IMR-90 (cell line): ENCODE results near the gene SLC52A3. TPM values are rescaled to one million over a fixed set of nuclear protein-coding genes. Genes with fewer than 3 reads are reported as not detected.
"Not testable (repeated sequence)": the region's sequence is repeated elsewhere in the genome, so short reads cannot be mapped to it uniquely, and the experiment has no call there.

Source experiments
- ATAC-seq: fragments of 200-7000 bp; cut with Tn5 transposase; 2 replicates; pipeline ENCODE4 v1.9.1; 2020; ENCODE audit warnings: low read depth, mild to moderate bottlenecking, moderate library complexity
- BruUV-seq: library from RNA; stranded (reverse); fragments of 400-500 nt; replicated peaks from 2 replicates; lab custom pipeline; 2021; lab: Mats Ljungman, UMichigan
- CTCF ChIA-PET: fragments of 300-600 bp; formaldehyde crosslinking; extraction: SDS; loops from one replicate; lab custom pipeline; 2021; ENCODE audit warnings: antibody characterized with exemption; lab: Yijun Ruan, JAX
- POLR2A ChIA-PET: fragments of 300-600 bp; sonication (Branson Sonifier 250); formaldehyde crosslinking; loops from one replicate; lab custom pipeline; 2022; ENCODE audit warnings: antibody characterized with exemption; ENCODE audit not compliant: unreplicated experiment; lab: Charles Lee
- DNase-seq: peaks from one replicate; pipeline ENCODE4 v3.0.0; 2013
- H2AFZ ChIP-seq: replicated peaks from 2 replicates; pipeline ENCODE3; 2013; ENCODE audit warnings: low read length, mild to moderate bottlenecking; ENCODE audit not compliant: poor library complexity
- H2AK5ac ChIP-seq: 2 replicates; pipeline ENCODE4 v1.6.1; 2013; ENCODE audit warnings: low read depth, low read length, inconsistent platforms
- H2AK9ac ChIP-seq: replicated peaks from 2 replicates; pipeline ENCODE3; 2013; ENCODE audit warnings: mild to moderate bottlenecking, low read depth, low read length, moderate library complexity; ENCODE audit not compliant: poor library complexity
- H2BK120ac ChIP-seq: 2 replicates; pipeline ENCODE4 v1.6.1; 2013; ENCODE audit warnings: low read depth, low read length, inconsistent platforms
- H2BK15ac ChIP-seq: 3 replicates; pipeline ENCODE4 v1.6.1; 2013; ENCODE audit warnings: low read depth, low read length, inconsistent platforms
- H2BK20ac ChIP-seq: 2 replicates; pipeline ENCODE4 v1.6.1; 2013; ENCODE audit warnings: low read depth, mild to moderate bottlenecking, inconsistent platforms, low read length, moderate library complexity
- H2BK5ac ChIP-seq: 2 replicates; pipeline ENCODE4 v1.6.1; 2013; ENCODE audit warnings: mild to moderate bottlenecking, low read depth, low read length, inconsistent platforms; ENCODE audit not compliant: poor library complexity, severe bottlenecking
- H3K14ac ChIP-seq: replicated peaks from 2 replicates; pipeline ENCODE4 v1.6.1; 2013; ENCODE audit warnings: low read depth, low read length, inconsistent platforms
- H3K18ac ChIP-seq: 2 replicates; pipeline ENCODE4 v1.6.1; 2013; ENCODE audit warnings: low read depth, low read length, control low read depth
- H3K23ac ChIP-seq: 2 replicates; pipeline ENCODE4 v1.6.1; 2013; ENCODE audit warnings: low read depth, low read length, inconsistent platforms
- H3K27ac ChIP-seq: 2 replicates; pipeline ENCODE4 v1.5.1; 2013; ENCODE audit warnings: mild to moderate bottlenecking, control low read depth, low read length; ENCODE audit not compliant: insufficient read depth
- H3K27me3 ChIP-seq: 2 replicates; pipeline ENCODE4 v1.6.1; 2013; ENCODE audit warnings: low read length; ENCODE audit not compliant: control insufficient read depth, insufficient read depth
- H3K36me3 ChIP-seq: 2 replicates; pipeline ENCODE4 v1.6.1; 2013; ENCODE audit warnings: low read length, mixed read lengths; ENCODE audit not compliant: control insufficient read depth, insufficient read depth
- H3K4ac ChIP-seq: 2 replicates; pipeline ENCODE4 v1.6.1; 2013; ENCODE audit warnings: low read depth, low read length, inconsistent platforms
- H3K4me1 ChIP-seq: 2 replicates; pipeline ENCODE4 v1.6.1; 2013; ENCODE audit warnings: low read length, mixed read lengths; ENCODE audit not compliant: control insufficient read depth, insufficient read depth
- H3K4me2 ChIP-seq: 2 replicates; pipeline ENCODE4 v1.6.1; 2013; ENCODE audit warnings: low read depth, mild to moderate bottlenecking, control low read depth, low read length, moderate library complexity
- H3K4me3 ChIP-seq: 2 replicates; pipeline ENCODE4 v1.5.1; 2013; ENCODE audit warnings: low read depth, mild to moderate bottlenecking, control low read depth, low read length, moderate library complexity; ENCODE audit not compliant: insufficient read depth
- H3K56ac ChIP-seq: 2 replicates; pipeline ENCODE4 v1.6.1; 2013; ENCODE audit warnings: low read length, inconsistent platforms; ENCODE audit not compliant: insufficient read depth; ENCODE audit errors: extremely low read depth
- H3K79me1 ChIP-seq, 2 experiments: 2 replicates each; pipeline ENCODE4 v1.6.1; 2013; ENCODE audit warnings: low read length in 2 of 2, inconsistent platforms in 1 of 2, low read depth in 1 of 2
- H3K9ac ChIP-seq: 2 replicates; pipeline ENCODE4 v1.6.1; 2013; ENCODE audit warnings: low read depth, low read length, control low read depth
- H3K9me1 ChIP-seq: 2 replicates; pipeline ENCODE4 v1.6.1; 2013; ENCODE audit warnings: low read length, inconsistent platforms; ENCODE audit not compliant: insufficient read depth
- H3K9me3 ChIP-seq: 2 replicates; pipeline ENCODE4 v1.6.1; 2013; ENCODE audit warnings: low read length; ENCODE audit not compliant: control insufficient read depth, insufficient read depth
- H4K20me1 ChIP-seq: 2 replicates; pipeline ENCODE4 v1.6.1; 2013; ENCODE audit warnings: low read length, inconsistent platforms; ENCODE audit not compliant: insufficient read depth
- H4K5ac ChIP-seq: 2 replicates; pipeline ENCODE4 v1.6.1; 2013; ENCODE audit warnings: mild to moderate bottlenecking, low read depth, low read length, control low read depth
- H4K8ac ChIP-seq, 2 experiments: 2 replicates each; pipeline ENCODE4 v1.6.1; 2013; ENCODE audit warnings: low read depth in 2 of 2, low read length in 2 of 2, control low read depth in 1 of 2, inconsistent platforms in 1 of 2
- H4K91ac ChIP-seq: 2 replicates; pipeline ENCODE4 v1.6.1; 2013; ENCODE audit warnings: low read depth, low read length, inconsistent platforms; ENCODE audit not compliant: insufficient read depth
- FOS ChIP-seq: fragments of 150-350 bp; IDR thresholded peaks from 2 replicates; pipeline ENCODE4 v1.6.1; 2016; ENCODE audit warnings: low read depth, low read length
- MAZ ChIP-seq: IDR thresholded peaks from 2 replicates; pipeline ENCODE4 v1.6.1; 2012; ENCODE audit warnings: low read depth, mild to moderate bottlenecking, low read length, improper control_type of control experiment, moderate library complexity, borderline replicate concordance
- MXI1 ChIP-seq: IDR thresholded peaks from 2 replicates; pipeline ENCODE4 v1.6.1; 2012; ENCODE audit warnings: low read depth, mild to moderate bottlenecking, low read length, moderate library complexity, borderline replicate concordance
- NFE2L2 ChIP-seq: fragments of 150-350 bp; IDR thresholded peaks from 2 replicates; pipeline ENCODE4 v1.6.1; 2016; ENCODE audit warnings: low read depth, mild to moderate bottlenecking, low read length
- RCOR1 ChIP-seq: IDR thresholded peaks from 2 replicates; pipeline ENCODE4 v1.6.1; 2012; ENCODE audit warnings: mild to moderate bottlenecking, low read length, improper control_type of control experiment; ENCODE audit not compliant: insufficient replicate concordance
- RFX5 ChIP-seq: IDR thresholded peaks from 2 replicates; pipeline ENCODE4 v1.8.0; 2012; ENCODE audit warnings: low read depth, mild to moderate bottlenecking, low read length, moderate library complexity
- WGBS, 2 experiments: methylation state at CpG; one replicate each; pipeline versions ENCODE4 v1.1.5 to v1.1.7; 2013; ENCODE audit warnings: missing lambda C conversion rate in 2 of 2; ENCODE audit not compliant: insufficient read length in 1 of 2; ENCODE audit errors: extremely low coverage in 2 of 2; 5-methylcytosine and 5-hydroxymethylcytosine counted together
- dilution Hi-C: fragments of 300-500 bp; cut with HindIII; formaldehyde crosslinking; loops from one replicate; pipeline ENCODE4 v1.14.3; 2018; ENCODE audit warnings: low sequenced_read_pairs; ENCODE audit not compliant: unreplicated experiment
- in situ Hi-C: fragments of 300-500 bp; cut with MboI; formaldehyde crosslinking; loops from 3 replicates; pipeline ENCODE4 v1.14.3; 2019; ENCODE audit warnings: low sequenced_read_pairs, inconsistent platforms, mixed read lengths
- intact Hi-C: fragments of 100-400 bp; cut with micrococcal nuclease; formaldehyde crosslinking; loops from 2 replicates; pipeline ENCODE4 v1.10.0; 2022
- polyA plus RNA-seq, 3 experiments: library from polyadenylated mRNA; depleted of rRNA; stranded (reverse); fragments of >200 nt; gene quantifications; 2 replicates each; pipeline ENCODE4 v1.2.3, GENCODE V29; 2012; ENCODE audit warnings: low replicate concordance in 1 of 3
- total RNA-seq: library from RNA; depleted of rRNA; stranded (reverse); fragments of >200 nt; gene quantifications from 2 replicates; pipeline ENCODE4 v1.2.3, GENCODE V29; 2012

SLC52A3 gene
- total and polyA plus RNA-seq, 2 of the 4 experiments (the other 2 are of a cell fraction): not detected

DNA sequence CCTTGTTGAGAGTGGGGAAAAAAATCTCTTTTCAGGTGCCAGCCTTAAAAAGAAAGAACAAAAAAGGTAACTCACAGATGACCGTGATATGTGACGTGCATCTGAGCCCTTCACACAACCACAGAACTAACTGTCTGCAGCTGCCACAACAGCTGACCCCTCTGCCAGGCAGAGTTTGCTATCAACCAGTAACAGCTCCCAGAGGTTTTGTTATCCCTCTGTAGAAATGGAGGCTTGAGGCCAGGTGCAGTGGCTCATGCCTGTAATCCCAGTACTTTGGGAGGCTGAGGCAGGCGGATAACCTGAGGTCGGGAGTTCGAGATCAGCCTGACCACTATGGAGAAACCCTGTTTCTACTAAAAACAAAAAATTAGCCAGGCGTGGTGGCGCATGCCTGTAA is 42.8 kb downstream of the SLC52A3 start:
- Histone ChIP-seq H2AK9ac (no peak overlapping the region), H3K4me2 (no peak overlapping the region), H3K27ac (no peak overlapping the region), H3K79me1 (no peaks in the 10 kb centered on the region), H3K4ac (no peak overlapping the region), H2BK15ac (no peak overlapping the region), H3K9me3 (no peaks in the 10 kb centered on the region), H2BK120ac (no peak overlapping the region), H2BK20ac (no peak overlapping the region), H2BK5ac (no peak overlapping the region), H2AK5ac (no peak overlapping the region), H4K20me1 (no peaks in the 10 kb centered on the region; the same call in 1 of the 2 replicates), H3K23ac (no peak overlapping the region), H3K56ac (no peak overlapping the region), H3K4me1 (no peaks in the 10 kb centered on the region), H4K8ac (no peak overlapping the region), H2AFZ (no peak overlapping the region), H3K36me3 (no peaks in the 10 kb centered on the region), H4K5ac (no peak overlapping the region), H3K27me3 (peaks cover 45% of the 10 kb centered on the region), H4K91ac (no peak overlapping the region), H3K18ac (no peak overlapping the region), H3K14ac (no peak overlapping the region), H3K9ac (no peak overlapping the region), H3K4me3 (no peak overlapping the region), H3K9me1 (no peaks in the 10 kb centered on the region)
- DNase-seq (no peak), ATAC-seq (no peak)
- ChIA-PET POLR2A (no interaction called here), CTCF (no interaction called here)
- dilution Hi-C loops (no loop called here), in situ Hi-C loops (no loop called here), intact Hi-C loops (loop anchor here (5.0 kb wide), 1 partner anchor 73 kb away; the partner anchor contains the start of gene SRXN1)
- TF ChIP-seq RFX5: no peak
- no peak for TF ChIP-seq MXI1
- TF ChIP-seq NFE2L2: no peak
- no peak for TF ChIP-seq RCOR1
- TF ChIP-seq FOS: no peak
- TF ChIP-seq MAZ: no peak
- no TSS peak for BruUV-seq
- no CpG with 5 or more reads among the region's 7 CpGs for WGBS, 2 experiments

DNA sequence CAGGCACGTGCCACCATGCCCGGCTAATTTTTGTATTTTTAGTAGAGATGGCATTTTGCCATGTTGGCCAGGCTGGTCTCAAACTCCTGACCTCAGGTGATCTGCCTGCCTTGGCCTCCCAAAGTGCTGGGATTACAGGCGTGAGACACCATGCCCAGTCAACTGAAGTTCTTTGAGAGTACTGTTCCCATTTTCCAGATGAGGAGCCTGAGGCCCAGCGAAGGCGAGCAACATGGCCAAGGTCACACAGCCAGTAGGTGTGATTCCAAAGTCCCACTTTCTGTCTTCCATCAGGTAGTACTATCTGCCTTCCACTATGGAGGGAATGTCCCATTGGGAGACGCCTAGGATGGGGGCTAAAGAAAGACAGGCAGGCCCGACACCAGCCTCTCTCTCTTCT is 43.5 kb downstream of the SLC52A3 start:
- H3K9me1 ChIP-seq, H2BK5ac ChIP-seq, H3K4me3 ChIP-seq, H4K91ac ChIP-seq, H2AK5ac ChIP-seq, H3K4me1 ChIP-seq, H3K9me3 ChIP-seq, H2AFZ ChIP-seq, H3K79me1 ChIP-seq, H3K4ac ChIP-seq, BruUV-seq, H4K8ac ChIP-seq, ATAC-seq, H4K20me1 ChIP-seq, dilution Hi-C loops, H3K36me3 ChIP-seq, H3K23ac ChIP-seq, H3K14ac ChIP-seq, H3K27ac ChIP-seq, POLR2A ChIA-PET, H2AK9ac ChIP-seq, DNase-seq, H3K18ac ChIP-seq, H4K5ac ChIP-seq, CTCF ChIA-PET, H2BK15ac ChIP-seq, H3K9ac ChIP-seq, H3K56ac ChIP-seq, in situ Hi-C loops, H3K4me2 ChIP-seq, H2BK120ac ChIP-seq, H2BK20ac ChIP-seq: not testable (repeated sequence)
- intact Hi-C loops: loop anchor here (5.0 kb wide), 1 partner anchor 72 kb away; the partner anchor contains the start of gene SRXN1
- H3K27me3 ChIP-seq: peaks cover 48% of the 10 kb centered on the region
- 40% methylated on average over 1 of the region's 7 CpGs; no CpG with 5 or more reads in 1 of the 2 experiments for WGBS, 2 experiments
